ENCODE measurements around the gene TBX5.

DNA sequence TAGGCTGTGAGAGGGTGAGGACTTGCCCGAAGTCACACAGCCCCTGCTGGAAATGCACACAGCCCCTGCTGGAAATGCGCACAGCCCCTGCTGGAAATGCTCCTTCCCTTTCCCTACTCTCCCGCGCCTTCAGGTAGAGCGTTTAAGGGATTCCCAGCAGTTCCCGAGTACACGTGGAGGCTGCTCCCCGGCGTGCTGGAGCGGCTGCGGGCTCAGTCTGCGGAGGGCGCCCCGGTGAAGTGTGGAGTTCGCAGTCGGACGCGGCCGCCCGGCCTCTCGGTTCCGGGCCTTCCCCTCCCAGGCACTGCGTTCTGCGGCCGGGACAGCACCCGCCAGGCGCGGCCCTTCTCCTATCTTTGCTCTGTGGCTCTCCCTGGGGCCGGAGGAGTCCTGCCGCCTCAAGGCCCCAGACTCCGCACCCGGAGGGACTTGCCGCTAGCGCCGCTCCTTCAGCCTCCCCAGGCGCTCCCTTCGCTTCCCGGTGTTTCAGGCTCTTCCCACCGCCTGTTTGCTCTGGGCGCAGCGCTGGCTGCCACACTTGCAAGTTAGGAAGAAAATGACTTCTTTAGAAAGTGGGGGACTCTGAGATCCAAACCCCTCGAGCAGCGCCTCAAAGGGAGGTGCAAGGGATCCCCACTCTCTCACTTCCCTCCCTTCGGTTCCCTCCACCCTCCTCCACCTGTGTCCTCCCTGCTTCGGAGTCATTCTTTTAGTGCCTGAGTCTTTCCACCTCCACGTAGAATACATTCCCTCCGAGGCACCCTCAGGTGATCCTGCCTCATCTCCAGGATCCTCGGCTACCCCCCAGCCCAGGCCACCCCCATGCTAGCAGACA lies 8.3 kb upstream of the TBX5 start:
- no peak for TF ChIP-seq POLR2A (IDR thresholded peaks at IDR 0.05)
- TF ChIP-seq, protein P1, sequence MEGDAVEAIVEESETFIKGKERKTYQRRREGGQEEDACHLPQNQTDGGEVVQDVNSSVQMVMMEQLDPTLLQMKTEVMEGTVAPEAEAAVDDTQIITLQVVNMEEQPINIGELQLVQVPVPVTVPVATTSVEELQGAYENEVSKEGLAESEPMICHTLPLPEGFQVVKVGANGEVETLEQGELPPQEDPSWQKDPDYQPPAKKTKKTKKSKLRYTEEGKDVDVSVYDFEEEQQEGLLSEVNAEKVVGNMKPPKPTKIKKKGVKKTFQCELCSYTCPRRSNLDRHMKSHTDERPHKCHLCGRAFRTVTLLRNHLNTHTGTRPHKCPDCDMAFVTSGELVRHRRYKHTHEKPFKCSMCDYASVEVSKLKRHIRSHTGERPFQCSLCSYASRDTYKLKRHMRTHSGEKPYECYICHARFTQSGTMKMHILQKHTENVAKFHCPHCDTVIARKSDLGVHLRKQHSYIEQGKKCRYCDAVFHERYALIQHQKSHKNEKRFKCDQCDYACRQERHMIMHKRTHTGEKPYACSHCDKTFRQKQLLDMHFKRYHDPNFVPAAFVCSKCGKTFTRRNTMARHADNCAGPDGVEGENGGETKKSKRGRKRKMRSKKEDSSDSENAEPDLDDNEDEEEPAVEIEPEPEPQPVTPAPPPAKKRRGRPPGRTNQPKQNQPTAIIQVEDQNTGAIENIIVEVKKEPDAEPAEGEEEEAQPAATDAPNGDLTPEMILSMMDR (IDR thresholded peaks at IDR 0.05) = no peak

Measured in vagina (tissue), 2 donors.